ENCODE data around the gene NTF3. TPM values are rescaled to one million over a fixed set of nuclear protein-coding genes. Genes with fewer than 3 reads are reported as not detected.
A peak's percentile ranks its signal among the peaks of the same experiment; 100 is the strongest.

Gene NTF3
- polyA plus RNA-seq (not detected in 3 replicates), polyA minus RNA-seq (not detected in 3 replicates)
- polyA plus RNA-seq (2011; ENCODE audit: low read depth) = 0.79 TPM
- polyA plus RNA-seq (2011; cell fraction: cytosol; rRNA removed) = not detected in 2 replicates
- polyA plus RNA-seq (2011; cell fraction: nucleus; rRNA removed) = not detected in 2 replicates
- polyA plus RNA-seq (2012; ENCODE audit: low replicate concordance) = not detected in 2 replicates
- not detected for polyA minus RNA-seq (2011; cell fraction: cytosol; rRNA and poly(A)+ RNA removed)
- polyA minus RNA-seq (2011; cell fraction: nucleus; rRNA and poly(A)+ RNA removed) = not detected in 2 replicates

GRCh38 chr12:5432011-5432400, at the start of gene NTF3:
Gene NTF3 (plus strand): TSS chr12:5432108. CDS start chr12:5432325, 217 bp downstream.
- Histone ChIP-seq H3K4me2 (ENCODE audit: control insufficient read depth, extremely low read depth, insufficient read depth, low read depth, low read length) (peak within 1 kb of the TSS; percentile 44), H4K20me1 (ENCODE audit: control insufficient read depth, extremely low read depth, insufficient read depth, low read length) (no peaks in the 10 kb centered on the region), H3K9me3 (ENCODE audit: control insufficient read depth, low read depth, low read length) (no peaks in the 10 kb centered on the region), H3K4me3 (ENCODE audit: control insufficient read depth in 2 of 3, extremely low read depth in 1 of 3, insufficient read depth in 2 of 3, low read depth in 1 of 3, low read length in 3 of 3) (no peak within 1 kb of the TSS), H3K27me3 (ENCODE audit: control insufficient read depth, extremely low read depth, insufficient read depth, low read length) (peaks cover 83% of the 10 kb centered on the region), H3K4me1 (ENCODE audit: control insufficient read depth, extremely low read depth, insufficient read depth, low read length) (no peaks in the 10 kb centered on the region), H3K27ac (ENCODE audit: control insufficient read depth, insufficient read depth, low read length) (no peak within 1 kb of the TSS), H2AFZ (ENCODE audit: control insufficient read depth, low read length) (no peak within 1 kb of the TSS), H3K36me3 (ENCODE audit: control insufficient read depth in 2 of 2, extremely low read depth in 1 of 2, insufficient read depth in 2 of 2, low read length in 2 of 2) (no peaks in the 10 kb centered on the region), H3K9me1 (ENCODE audit: control insufficient read depth, extremely low read depth, insufficient read depth, low read length) (no peaks in the 10 kb centered on the region), H3K9ac (ENCODE audit: control insufficient read depth, extremely low read depth, insufficient read depth, low read length) (no peak within 1 kb of the TSS), H3K79me2 (ENCODE audit: control insufficient read depth, insufficient read depth, low read length) (no peaks in the 10 kb centered on the region)
- FAIRE-seq (no peak), DNase-seq (ENCODE audit: low read depth, low spot score) (no peak)
- dilution Hi-C loops (cut with MboI; ENCODE audit: extremely low pct_ligation_motif_present, low sequenced_read_pairs) = no loop called here
- TF ChIP-seq EZH2 (IDR thresholded peaks at IDR 0.05; ENCODE audit: low read length) (peak; percentile 38), CTCF (optimal IDR thresholded peaks at IDR 0.05 in 1 of 3, IDR thresholded peaks at IDR 0.05 in 1 of 3, conservative IDR thresholded peaks at IDR 0.05 in 1 of 3; ENCODE audit: extremely low read depth in 1 of 3, insufficient read depth in 2 of 3, low read length in 3 of 3) (no peak)

GRCh38 chr12:5384015-5384414, 47.9 kb upstream of the NTF3 start:
- H4K20me1 ChIP-seq (ENCODE audit: control insufficient read depth, extremely low read depth, insufficient read depth, low read length) = no peaks in the 10 kb centered on the region
- DNase-seq (ENCODE audit: low read depth, low spot score) (no peak), FAIRE-seq (no peak)
- H3K4me3 ChIP-seq (ENCODE audit: control insufficient read depth in 2 of 3, extremely low read depth in 1 of 3, insufficient read depth in 2 of 3, low read depth in 1 of 3, low read length in 3 of 3) = no peak overlapping the region
- no peaks in the 10 kb centered on the region for H3K9me3 ChIP-seq (ENCODE audit: control insufficient read depth, low read depth, low read length)
- no peak overlapping the region for H2AFZ ChIP-seq (ENCODE audit: control insufficient read depth, low read length)
- no peaks in the 10 kb centered on the region for H3K79me2 ChIP-seq (ENCODE audit: control insufficient read depth, insufficient read depth, low read length)
- H3K4me2 ChIP-seq (ENCODE audit: control insufficient read depth, extremely low read depth, insufficient read depth, low read depth, low read length) = no peak overlapping the region
- dilution Hi-C loops (cut with MboI; ENCODE audit: extremely low pct_ligation_motif_present, low sequenced_read_pairs) = no loop called here
- peaks cover 12% of the 10 kb centered on the region for H3K4me1 ChIP-seq (ENCODE audit: control insufficient read depth, extremely low read depth, insufficient read depth, low read length)
- no peak for TF ChIP-seq CTCF (optimal IDR thresholded peaks at IDR 0.05 in 1 of 3, IDR thresholded peaks at IDR 0.05 in 1 of 3, conservative IDR thresholded peaks at IDR 0.05 in 1 of 3; ENCODE audit: extremely low read depth in 1 of 3, insufficient read depth in 2 of 3, low read length in 3 of 3)
- no peak for TF ChIP-seq EZH2 (IDR thresholded peaks at IDR 0.05; ENCODE audit: low read length)
- no peak overlapping the region for H3K9ac ChIP-seq (ENCODE audit: control insufficient read depth, extremely low read depth, insufficient read depth, low read length)
- no peaks in the 10 kb centered on the region for H3K9me1 ChIP-seq (ENCODE audit: control insufficient read depth, extremely low read depth, insufficient read depth, low read length)
- H3K27me3 ChIP-seq (ENCODE audit: control insufficient read depth, extremely low read depth, insufficient read depth, low read length) = peaks cover 7% of the 10 kb centered on the region
- H3K27ac ChIP-seq (ENCODE audit: control insufficient read depth, insufficient read depth, low read length) = no peak overlapping the region
- H3K36me3 ChIP-seq (ENCODE audit: control insufficient read depth in 2 of 2, extremely low read depth in 1 of 2, insufficient read depth in 2 of 2, low read length in 2 of 2) = no peaks in the 10 kb centered on the region
